ENCODE measurements around the gene CPXM1. TPM values are rescaled to one million over a fixed set of nuclear protein-coding genes. Genes with fewer than 3 reads are reported as not detected.

The CPXM1 gene
- total RNA-seq, 1 donor: under 0.01 TPM

DNA sequence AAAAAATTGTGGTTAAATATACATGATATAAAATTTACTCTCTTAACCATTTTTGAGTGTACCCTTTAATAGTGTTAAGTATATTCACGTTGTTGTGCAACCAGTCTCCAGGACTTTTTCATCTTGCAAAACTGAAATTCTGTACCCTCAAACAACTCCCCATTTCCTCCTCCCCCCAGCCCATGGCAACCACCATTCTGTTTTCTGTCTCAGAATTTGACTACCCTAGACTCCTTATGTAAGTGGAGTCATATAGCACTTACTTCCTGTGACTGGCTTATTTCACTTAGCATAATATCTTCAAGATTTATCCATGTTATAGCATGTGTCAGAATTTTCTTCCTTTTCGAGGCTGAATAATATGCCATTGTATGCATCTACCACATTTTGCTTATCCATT, 45.2 kb upstream of the CPXM1 start:
- H4K20me1 ChIP-seq (ENCODE audit: insufficient read depth, low read length): peaks cover 16% of the 10 kb centered on the region
- no peak for TF ChIP-seq CTCF (IDR thresholded peaks at IDR 0.05; ENCODE audit: extremely low read depth, low read depth, low read length)
- peaks cover 5% of the 10 kb centered on the region for H3K4me1 ChIP-seq (ENCODE audit: insufficient read depth, low read length)
- no peak for DNase-seq (ENCODE audit: insufficient read length, low spot score, missing footprints)
- H3K36me3 ChIP-seq (ENCODE audit: insufficient read depth, low read length): no peaks in the 10 kb centered on the region
- H3K27ac ChIP-seq (ENCODE audit: low read depth, low read length): no peak overlapping the region
- no peak overlapping the region for H3K4me2 ChIP-seq (ENCODE audit: insufficient read depth, low read length)
- H2AFZ ChIP-seq (ENCODE audit: low read length): no peak overlapping the region
- no peaks in the 10 kb centered on the region for H3K27me3 ChIP-seq (ENCODE audit: insufficient read depth, low read length)
- peaks cover 27% of the 10 kb centered on the region for H3K79me2 ChIP-seq (ENCODE audit: insufficient read depth, low read length)
- no peak overlapping the region for H3K4me3 ChIP-seq (ENCODE audit: insufficient read depth, low read length)
- no peaks in the 10 kb centered on the region for H3K9me3 ChIP-seq (ENCODE audit: low read depth, low read length)

DNA sequence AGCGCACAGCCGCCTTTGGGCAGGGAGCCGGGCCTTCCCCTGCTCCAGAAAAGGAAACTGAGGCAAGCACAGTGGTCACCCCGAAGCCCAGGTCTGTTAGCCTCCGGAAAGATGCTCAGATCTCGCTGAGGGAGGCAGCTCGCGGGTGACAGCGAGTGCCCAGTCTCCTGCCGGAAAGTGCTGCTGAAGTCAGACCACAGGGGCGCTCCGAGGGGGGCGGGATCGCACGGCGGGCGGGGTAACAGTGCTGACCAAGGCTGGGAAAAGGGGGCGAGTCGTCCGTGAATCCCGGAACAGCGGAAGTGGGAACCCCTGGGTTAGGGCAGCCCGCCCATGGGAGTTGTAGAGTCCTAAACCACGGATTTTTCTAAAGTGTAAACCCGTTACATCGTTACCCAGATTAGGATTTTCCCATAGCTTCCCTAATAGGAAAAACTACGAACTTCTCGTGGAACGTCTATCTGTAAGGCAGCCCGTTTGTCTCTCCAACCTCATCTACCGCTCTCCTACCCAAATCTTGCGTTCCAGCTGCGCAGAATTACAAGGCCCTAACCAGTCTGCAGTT, 40.6 kb upstream of the CPXM1 start:
- no peaks in the 10 kb centered on the region for H3K27me3 ChIP-seq (ENCODE audit: insufficient read depth, low read length)
- no peak for TF ChIP-seq CTCF (IDR thresholded peaks at IDR 0.05; ENCODE audit: extremely low read depth, low read depth, low read length)

DNA sequence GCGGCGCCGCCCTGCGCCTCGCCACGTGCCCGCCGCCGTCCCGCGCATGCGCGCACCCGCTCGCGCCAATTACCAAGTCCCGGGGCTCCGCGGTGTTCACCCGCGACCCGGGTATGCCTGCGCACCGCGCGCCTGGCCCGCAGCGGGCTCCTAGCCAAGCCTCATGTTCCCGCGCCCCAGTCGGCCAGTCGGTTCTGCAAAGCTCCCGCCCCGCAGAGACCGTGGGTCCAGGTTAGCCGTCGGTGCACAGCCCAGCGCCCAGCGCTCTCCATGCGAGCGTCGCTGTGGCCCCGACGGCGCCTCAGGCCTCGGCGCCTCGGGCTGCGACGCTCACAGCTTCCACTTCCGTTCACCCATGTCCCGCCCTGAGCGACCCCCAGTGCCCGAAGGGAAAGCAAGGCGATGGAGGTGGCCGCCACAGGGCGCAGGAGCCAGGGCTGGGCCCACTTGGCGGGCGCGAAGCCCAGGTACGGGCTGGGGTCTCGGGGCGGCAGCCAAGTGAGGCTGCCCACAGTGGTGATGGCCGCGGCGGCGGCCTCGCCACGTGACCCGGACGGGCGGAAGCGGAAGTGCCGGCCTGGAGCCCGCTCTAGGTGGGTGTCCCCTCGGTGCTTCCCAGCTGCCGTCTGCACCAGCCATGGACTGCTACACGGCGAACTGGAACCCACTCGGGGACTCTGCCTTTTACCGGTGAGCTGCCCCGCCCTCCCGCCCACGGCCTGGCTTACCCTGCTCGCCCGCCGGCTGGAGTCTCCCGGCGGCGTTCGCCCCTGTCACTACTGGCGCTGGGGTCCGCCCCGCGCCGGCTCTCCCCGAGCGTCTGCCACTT, 39.9 kb upstream of the CPXM1 start, which contains the start of the genes PCED1A and VPS16:
TSS of gene PCED1A (minus strand) at position 518 of the 829 bp plus-strand sequence. CDS start 743 bp downstream, outside the sequence.
TSS of gene VPS16 (plus strand) at position 608 of the 829 bp plus-strand sequence. CDS start at position 638, 30 bp downstream.
- DNase-seq (ENCODE audit: insufficient read length, low spot score, missing footprints): peak; percentile 100
- Histone ChIP-seq H3K36me3 (ENCODE audit: insufficient read depth, low read length) (peaks cover 16% of the 10 kb centered on the region), H3K4me3 (ENCODE audit: insufficient read depth, low read length) (peak within 1 kb of the TSS; percentile 94), H3K79me2 (ENCODE audit: insufficient read depth, low read length) (peaks cover 32% of the 10 kb centered on the region), H3K9me3 (ENCODE audit: low read depth, low read length) (no peaks in the 10 kb centered on the region), H3K27ac (ENCODE audit: low read depth, low read length) (peak within 1 kb of the TSS; percentile 87), H3K4me2 (ENCODE audit: insufficient read depth, low read length) (peak within 1 kb of the TSS; percentile 80), H3K27me3 (ENCODE audit: insufficient read depth, low read length) (no peaks in the 10 kb centered on the region), H2AFZ (ENCODE audit: low read length) (peak within 1 kb of the TSS; percentile 99), H4K20me1 (ENCODE audit: insufficient read depth, low read length) (peaks cover 5% of the 10 kb centered on the region), H3K4me1 (ENCODE audit: insufficient read depth, low read length) (peaks cover 12% of the 10 kb centered on the region)
- TF ChIP-seq CTCF (IDR thresholded peaks at IDR 0.05; ENCODE audit: extremely low read depth, low read depth, low read length): no peak

More for the DNA sequence above, 40.6 kb upstream of the CPXM1 start:
- peaks cover 12% of the 10 kb centered on the region for H3K4me1 ChIP-seq (ENCODE audit: insufficient read depth, low read length)
- H3K4me3 ChIP-seq (ENCODE audit: insufficient read depth, low read length): peak overlapping the region; percentile 94
- H3K27ac ChIP-seq (ENCODE audit: low read depth, low read length): peak overlapping the region; percentile 68
- peak overlapping the region; percentile 97 for H2AFZ ChIP-seq (ENCODE audit: low read length)
- DNase-seq (ENCODE audit: insufficient read length, low spot score, missing footprints): peak; percentile 96
- peaks cover 5% of the 10 kb centered on the region for H4K20me1 ChIP-seq (ENCODE audit: insufficient read depth, low read length)
- no peaks in the 10 kb centered on the region for H3K9me3 ChIP-seq (ENCODE audit: low read depth, low read length)
- peaks cover 32% of the 10 kb centered on the region for H3K79me2 ChIP-seq (ENCODE audit: insufficient read depth, low read length)
- peak overlapping the region; percentile 80 for H3K4me2 ChIP-seq (ENCODE audit: insufficient read depth, low read length)
- H3K36me3 ChIP-seq (ENCODE audit: insufficient read depth, low read length): peaks cover 12% of the 10 kb centered on the region

- H3K36me3 ChIP-seq (ENCODE audit: insufficient read depth, low read length): peaks cover 20% of the 10 kb centered on the region
- DNase-seq (ENCODE audit: insufficient read length, low spot score, missing footprints): no peak
- no peak for TF ChIP-seq CTCF (IDR thresholded peaks at IDR 0.05; ENCODE audit: extremely low read depth, low read depth, low read length)
- no peaks in the 10 kb centered on the region for H3K27me3 ChIP-seq (ENCODE audit: insufficient read depth, low read length)
- H3K4me3 ChIP-seq (ENCODE audit: insufficient read depth, low read length): peak overlapping the region; percentile 94
- H3K79me2 ChIP-seq (ENCODE audit: insufficient read depth, low read length): peaks cover 28% of the 10 kb centered on the region
- peak overlapping the region; percentile 87 for H3K27ac ChIP-seq (ENCODE audit: low read depth, low read length)
- peaks cover 5% of the 10 kb centered on the region for H4K20me1 ChIP-seq (ENCODE audit: insufficient read depth, low read length)
- H2AFZ ChIP-seq (ENCODE audit: low read length): peak overlapping the region; percentile 99
- H3K9me3 ChIP-seq (ENCODE audit: low read depth, low read length): no peaks in the 10 kb centered on the region
- peaks cover 12% of the 10 kb centered on the region for H3K4me1 ChIP-seq (ENCODE audit: insufficient read depth, low read length)
- H3K4me2 ChIP-seq (ENCODE audit: insufficient read depth, low read length): peak overlapping the region; percentile 80
Observed at GRCh38 chr20:2839732-2840137, 39.3 kb upstream of the CPXM1 start.
